GM19468 (cell line): ENCODE data around the gene MUSTN1.

Source experiments
- ATAC-seq: cut with Tn5 transposase; IDR thresholded peaks from one replicate; pipeline ENCODE4 v1.9.1; 2021; ENCODE audit warnings: mild to moderate bottlenecking, moderate library complexity, moderate number of reproducible peaks; ENCODE audit not compliant: unreplicated experiment; ENCODE audit errors: extremely low read depth

MUSTN1 gene

DNA sequence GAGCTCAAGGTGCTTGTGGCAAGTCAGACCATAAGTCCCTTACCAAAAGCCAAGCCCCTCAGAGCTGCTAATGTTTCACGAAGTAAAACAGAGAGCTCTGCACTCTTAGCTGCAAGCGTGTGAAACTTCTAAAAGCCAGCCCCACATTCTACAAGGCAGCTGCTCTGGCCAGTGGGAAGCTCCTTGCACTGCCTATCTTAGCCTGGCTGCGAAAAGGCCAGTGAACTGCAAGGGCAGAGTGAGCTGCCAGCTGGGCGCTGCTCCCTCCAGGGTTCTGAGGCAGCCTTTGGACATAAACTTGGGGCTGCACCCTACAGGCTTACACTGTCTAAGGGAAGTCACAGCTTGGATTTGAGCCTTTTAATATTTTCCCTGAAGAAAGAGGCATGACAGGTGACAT, 2.2 kb upstream of the MUSTN1 start:
- ATAC-seq = no peak

GRCh38 chr3:52836471-52836845, 1.6 kb upstream of the MUSTN1 start:
- no peak for ATAC-seq

GRCh38 chr3:52835766-52836470, 1.1 kb upstream of the MUSTN1 start:
- ATAC-seq = no peak

- ATAC-seq = no peak
Measured at GRCh38 chr3:52833202-52833601, 1.6 kb downstream of the MUSTN1 start.

- no peak for ATAC-seq
Measured at GRCh38 chr3:52831500-52832301, 3.1 kb downstream of the MUSTN1 start.

DNA sequence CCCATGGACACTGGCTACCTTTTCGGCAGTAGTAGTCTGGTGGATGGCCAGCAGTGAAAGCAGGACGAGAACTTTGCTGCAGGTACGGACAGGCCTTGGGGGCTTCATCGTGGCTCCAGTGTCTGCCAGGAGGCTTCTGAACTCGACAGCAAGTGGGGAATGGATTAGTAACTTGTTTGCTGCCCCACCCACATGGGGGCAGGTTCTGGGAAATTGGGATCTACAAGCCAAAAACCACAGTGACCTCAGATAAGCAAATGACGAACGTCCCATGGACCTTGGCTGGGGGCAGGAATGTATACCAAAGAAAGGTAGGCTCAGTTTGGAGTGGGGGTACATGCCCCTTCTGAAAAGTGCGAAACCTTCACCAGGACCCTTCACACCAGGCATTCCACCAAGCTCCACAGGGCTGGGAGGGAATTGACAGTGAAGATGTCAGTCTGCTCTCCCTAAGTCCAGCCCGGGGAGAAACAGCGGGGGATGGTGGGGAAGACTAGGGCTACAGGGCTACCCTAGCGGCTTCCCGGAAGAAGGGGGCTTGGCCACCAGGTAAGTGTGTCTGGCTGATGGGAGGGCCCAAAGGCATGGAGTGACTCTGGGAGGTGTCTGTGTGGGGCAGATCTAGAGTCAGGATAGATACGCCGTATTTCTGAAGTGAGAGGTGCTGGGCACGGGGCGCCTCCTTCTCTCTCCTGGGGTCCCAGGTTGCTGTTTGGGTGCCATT, 4.1 kb downstream of the MUSTN1 start, which contains the start of gene ITIH4:
Gene ITIH4 (minus strand): TSS at position 138 of the 724 bp plus-strand sequence. CDS start 30 bp downstream, at position 108.
- ATAC-seq = no peak

GRCh38 chr3:52829906-52830463, 4.8 kb downstream of the MUSTN1 start:
- ATAC-seq = no peak

GRCh38 chr3:52829482-52829881, 5.3 kb downstream of the MUSTN1 start:
- no peak for ATAC-seq

- no peak for ATAC-seq
Measured at GRCh38 chr3:52827866-52828376, 6.9 kb downstream of the MUSTN1 start.

- ATAC-seq = no peak
Measured at GRCh38 chr3:52827441-52827840, 7.4 kb downstream of the MUSTN1 start.

- ATAC-seq = no peak
Measured at GRCh38 chr3:52824037-52824436, 10.8 kb downstream of the MUSTN1 start.

DNA sequence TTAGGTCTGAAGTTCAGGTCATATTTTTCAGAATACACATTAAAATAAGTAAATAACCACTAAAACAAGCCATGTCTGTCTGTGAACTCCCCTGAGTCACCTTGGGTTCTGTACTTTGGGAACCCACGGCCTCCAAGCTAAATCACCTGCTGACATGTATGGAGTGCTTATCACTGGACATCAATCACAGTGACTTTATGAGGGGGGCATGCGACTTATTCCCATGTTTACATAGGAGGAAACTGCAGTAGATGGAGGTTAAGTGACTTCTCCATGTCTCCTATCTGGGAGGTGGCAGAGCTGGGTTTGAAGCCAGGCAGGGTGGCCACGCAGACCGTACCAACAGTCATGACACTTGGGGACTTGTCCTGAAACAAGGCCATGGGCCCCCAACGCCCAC, 12.5 kb downstream of the MUSTN1 start:
- no peak for ATAC-seq

GRCh38 chr3:52820736-52821135, 14.1 kb downstream of the MUSTN1 start:
- no peak for ATAC-seq

GRCh38 chr3:52819936-52820335, 14.9 kb downstream of the MUSTN1 start:
- no peak for ATAC-seq

DNA sequence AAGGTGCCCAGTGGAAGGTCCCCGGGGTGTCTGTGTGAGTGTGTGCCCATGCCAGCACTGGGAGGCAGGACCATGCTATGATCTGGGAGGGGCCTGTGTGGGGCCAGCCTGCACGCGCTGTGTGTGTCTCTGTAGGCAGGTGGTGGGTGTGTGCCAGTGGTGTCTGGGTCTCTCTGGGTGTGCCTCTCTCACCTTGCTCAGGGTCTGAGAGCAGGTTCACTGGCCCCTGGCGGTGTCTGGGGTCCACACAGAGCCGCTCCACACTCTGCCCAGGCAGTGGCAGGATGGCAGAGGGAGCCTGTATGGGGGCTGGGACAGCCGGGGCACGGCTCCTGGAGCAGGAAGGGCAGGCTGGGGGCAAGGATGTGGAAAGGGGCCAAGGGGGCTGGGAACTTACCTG, 17.0 kb downstream of the MUSTN1 start:
- ATAC-seq = no peak

DNA sequence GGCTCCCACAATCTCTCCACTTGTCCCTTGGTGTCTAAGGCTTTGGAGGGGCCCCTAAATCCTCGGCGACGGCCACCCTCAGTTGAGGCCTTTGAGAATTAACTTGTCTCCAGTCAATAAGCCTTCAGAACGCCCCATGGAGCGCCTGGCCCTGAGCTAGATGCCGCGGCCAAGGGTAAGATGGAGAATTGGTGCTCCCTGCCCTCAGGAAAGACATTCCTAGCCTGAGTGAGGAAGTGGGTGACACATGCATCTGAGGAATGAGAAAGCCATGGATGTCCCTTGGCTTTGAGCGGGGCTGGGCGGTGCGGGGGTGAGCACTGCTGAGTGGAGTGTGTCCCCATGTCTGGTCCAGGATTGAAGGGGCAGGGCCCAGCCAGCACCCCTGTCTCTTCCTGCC, 17.6 kb downstream of the MUSTN1 start:
- ATAC-seq = no peak

DNA sequence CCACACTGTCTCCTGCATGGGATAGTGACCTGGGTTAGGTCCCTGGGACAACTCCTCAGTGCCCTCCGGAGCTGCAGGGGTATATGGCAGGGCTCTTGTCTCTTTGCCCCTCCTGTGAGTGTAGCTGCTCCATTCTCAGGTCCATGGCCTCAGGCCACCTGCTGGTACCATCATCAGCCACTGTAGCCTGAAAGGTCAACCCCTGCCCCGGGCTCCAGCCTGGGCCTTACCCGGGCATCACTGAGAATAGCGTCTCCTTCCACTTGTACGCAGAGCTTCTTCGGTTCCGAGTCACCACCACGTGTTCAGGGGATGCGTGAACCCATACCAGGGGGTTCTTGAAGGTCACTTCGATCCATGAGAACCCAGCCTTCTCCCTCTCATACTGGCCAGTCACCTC, 18.2 kb downstream of the MUSTN1 start:
- ATAC-seq = no peak

- ATAC-seq = no peak
Measured at GRCh38 chr3:52816199-52816598, 18.6 kb downstream of the MUSTN1 start.

- ATAC-seq = no peak
Measured at GRCh38 chr3:52813810-52814209, 21.0 kb downstream of the MUSTN1 start.

- ATAC-seq = no peak
Measured at GRCh38 chr3:52811452-52812011, 23.3 kb downstream of the MUSTN1 start.
